HepG2 (cell line): ENCODE data around the gene SKA2. TPM values are rescaled to one million over a fixed set of nuclear protein-coding genes. Genes with fewer than 3 reads are reported as not detected.

Experiments
- E2F1 ChIP-seq: sonication (generic); formaldehyde crosslinking; IDR thresholded peaks from 2 replicates; pipeline ENCODE4 v1.5.0; 2020; ENCODE audit warnings: missing genetic modification reagents
- NFKB2 ChIP-seq: sonication (generic); formaldehyde crosslinking; IDR thresholded peaks from 2 replicates; pipeline ENCODE4 v1.4.0; 2020; ENCODE audit warnings: missing genetic modification reagents, borderline replicate concordance
- ZNF383 ChIP-seq: sonication (generic); formaldehyde crosslinking; IDR thresholded peaks from 2 replicates; pipeline ENCODE4 v1.4.0; 2020; ENCODE audit warnings: missing genetic modification reagents, mild to moderate bottlenecking, borderline replicate concordance
- polyA plus RNA-seq, 8 experiments: library from polyadenylated mRNA; depleted of rRNA in 3 of 8; stranded (reverse) in 7 of 8; unstranded in 1 of 8; fragments of >200 nt; fragmentation: Illumina TruSeq in 4 of 8; extraction: Trizol in 4 of 8; gene quantifications; 2 replicates each; pipeline versions ENCODE4 v1.2.1 to v1.2.3, GENCODE V29; 2011 to 2016; ENCODE audit warnings: low read depth in 4 of 8, missing spikeins in 1 of 8, mixed read lengths in 1 of 8; ENCODE audit not compliant: insufficient read depth in 1 of 8
- total RNA-seq, 5 experiments: library from RNA; depleted of rRNA; stranded (reverse); fragments of >200 nt; fragmentation: Illumina TruSeq; extraction: Trizol; gene quantifications; 2 replicates each; pipeline ENCODE4 v1.2.3, GENCODE V29; 2016; ENCODE audit warnings: low read depth in 1 of 5
- TF ChIP-seq, protein P1 (sequence below): sonication (generic); formaldehyde crosslinking; IDR thresholded peaks from 2 replicates; pipeline ENCODE4 v1.5.0; 2020; ENCODE audit warnings: mild to moderate bottlenecking, missing genetic modification reagents, borderline replicate concordance
- TF ChIP-seq, protein P2 (sequence below), 2 experiments: sonication (generic) in 1 of 2; formaldehyde crosslinking in 1 of 2; IDR thresholded peaks; 2 replicates each; pipeline versions ENCODE4 v1.6.1 to v1.9.0; 2014 to 2022; ENCODE audit warnings: antibody characterized with exemption in 1 of 2, borderline replicate concordance in 1 of 2, inconsistent platforms in 1 of 2, low read depth in 1 of 2, missing genetic modification reagents in 1 of 2

The SKA2 gene
- total and polyA plus RNA-seq, 2 of the 13 experiments (the other 11 are each of a cell fraction or from before 2014, with no cell fraction given) = 18.6 to 91.8 TPM

GRCh38 chr17:59186850-59187249, 31.9 kb upstream of the SKA2 start (continued):
- TF ChIP-seq, protein P1, sequence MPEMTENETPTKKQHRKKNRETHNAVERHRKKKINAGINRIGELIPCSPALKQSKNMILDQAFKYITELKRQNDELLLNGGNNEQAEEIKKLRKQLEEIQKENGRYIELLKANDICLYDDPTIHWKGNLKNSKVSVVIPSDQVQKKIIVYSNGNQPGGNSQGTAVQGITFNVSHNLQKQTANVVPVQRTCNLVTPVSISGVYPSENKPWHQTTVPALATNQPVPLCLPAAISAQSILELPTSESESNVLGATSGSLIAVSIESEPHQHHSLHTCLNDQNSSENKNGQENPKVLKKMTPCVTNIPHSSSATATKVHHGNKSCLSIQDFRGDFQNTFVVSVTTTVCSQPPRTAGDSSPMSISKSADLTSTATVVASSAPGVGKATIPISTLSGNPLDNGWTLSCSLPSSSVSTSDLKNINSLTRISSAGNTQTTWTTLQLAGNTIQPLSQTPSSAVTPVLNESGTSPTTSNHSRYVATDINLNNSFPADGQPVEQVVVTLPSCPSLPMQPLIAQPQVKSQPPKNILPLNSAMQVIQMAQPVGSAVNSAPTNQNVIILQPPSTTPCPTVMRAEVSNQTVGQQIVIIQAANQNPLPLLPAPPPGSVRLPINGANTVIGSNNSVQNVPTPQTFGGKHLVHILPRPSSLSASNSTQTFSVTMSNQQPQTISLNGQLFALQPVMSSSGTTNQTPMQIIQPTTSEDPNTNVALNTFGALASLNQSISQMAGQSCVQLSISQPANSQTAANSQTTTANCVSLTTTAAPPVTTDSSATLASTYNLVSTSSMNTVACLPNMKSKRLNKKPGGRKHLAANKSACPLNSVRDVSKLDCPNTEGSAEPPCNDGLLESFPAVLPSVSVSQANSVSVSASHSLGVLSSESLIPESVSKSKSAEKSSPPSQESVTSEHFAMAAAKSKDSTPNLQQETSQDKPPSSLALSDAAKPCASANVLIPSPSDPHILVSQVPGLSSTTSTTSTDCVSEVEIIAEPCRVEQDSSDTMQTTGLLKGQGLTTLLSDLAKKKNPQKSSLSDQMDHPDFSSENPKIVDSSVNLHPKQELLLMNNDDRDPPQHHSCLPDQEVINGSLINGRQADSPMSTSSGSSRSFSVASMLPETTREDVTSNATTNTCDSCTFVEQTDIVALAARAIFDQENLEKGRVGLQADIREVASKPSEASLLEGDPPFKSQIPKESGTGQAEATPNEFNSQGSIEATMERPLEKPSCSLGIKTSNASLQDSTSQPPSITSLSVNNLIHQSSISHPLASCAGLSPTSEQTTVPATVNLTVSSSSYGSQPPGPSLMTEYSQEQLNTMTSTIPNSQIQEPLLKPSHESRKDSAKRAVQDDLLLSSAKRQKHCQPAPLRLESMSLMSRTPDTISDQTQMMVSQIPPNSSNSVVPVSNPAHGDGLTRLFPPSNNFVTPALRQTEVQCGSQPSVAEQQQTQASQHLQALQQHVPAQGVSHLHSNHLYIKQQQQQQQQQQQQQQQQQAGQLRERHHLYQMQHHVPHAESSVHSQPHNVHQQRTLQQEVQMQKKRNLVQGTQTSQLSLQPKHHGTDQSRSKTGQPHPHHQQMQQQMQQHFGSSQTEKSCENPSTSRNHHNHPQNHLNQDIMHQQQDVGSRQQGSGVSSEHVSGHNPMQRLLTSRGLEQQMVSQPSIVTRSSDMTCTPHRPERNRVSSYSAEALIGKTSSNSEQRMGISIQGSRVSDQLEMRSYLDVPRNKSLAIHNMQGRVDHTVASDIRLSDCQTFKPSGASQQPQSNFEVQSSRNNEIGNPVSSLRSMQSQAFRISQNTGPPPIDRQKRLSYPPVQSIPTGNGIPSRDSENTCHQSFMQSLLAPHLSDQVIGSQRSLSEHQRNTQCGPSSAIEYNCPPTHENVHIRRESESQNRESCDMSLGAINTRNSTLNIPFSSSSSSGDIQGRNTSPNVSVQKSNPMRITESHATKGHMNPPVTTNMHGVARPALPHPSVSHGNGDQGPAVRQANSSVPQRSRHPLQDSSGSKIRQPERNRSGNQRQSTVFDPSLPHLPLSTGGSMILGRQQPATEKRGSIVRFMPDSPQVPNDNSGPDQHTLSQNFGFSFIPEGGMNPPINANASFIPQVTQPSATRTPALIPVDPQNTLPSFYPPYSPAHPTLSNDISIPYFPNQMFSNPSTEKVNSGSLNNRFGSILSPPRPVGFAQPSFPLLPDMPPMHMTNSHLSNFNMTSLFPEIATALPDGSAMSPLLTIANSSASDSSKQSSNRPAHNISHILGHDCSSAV (CRISPR knock-in tag) = no peak
- TF ChIP-seq NFKB2 (CRISPR knock-in tag) = no peak
- TF ChIP-seq, protein P2, sequence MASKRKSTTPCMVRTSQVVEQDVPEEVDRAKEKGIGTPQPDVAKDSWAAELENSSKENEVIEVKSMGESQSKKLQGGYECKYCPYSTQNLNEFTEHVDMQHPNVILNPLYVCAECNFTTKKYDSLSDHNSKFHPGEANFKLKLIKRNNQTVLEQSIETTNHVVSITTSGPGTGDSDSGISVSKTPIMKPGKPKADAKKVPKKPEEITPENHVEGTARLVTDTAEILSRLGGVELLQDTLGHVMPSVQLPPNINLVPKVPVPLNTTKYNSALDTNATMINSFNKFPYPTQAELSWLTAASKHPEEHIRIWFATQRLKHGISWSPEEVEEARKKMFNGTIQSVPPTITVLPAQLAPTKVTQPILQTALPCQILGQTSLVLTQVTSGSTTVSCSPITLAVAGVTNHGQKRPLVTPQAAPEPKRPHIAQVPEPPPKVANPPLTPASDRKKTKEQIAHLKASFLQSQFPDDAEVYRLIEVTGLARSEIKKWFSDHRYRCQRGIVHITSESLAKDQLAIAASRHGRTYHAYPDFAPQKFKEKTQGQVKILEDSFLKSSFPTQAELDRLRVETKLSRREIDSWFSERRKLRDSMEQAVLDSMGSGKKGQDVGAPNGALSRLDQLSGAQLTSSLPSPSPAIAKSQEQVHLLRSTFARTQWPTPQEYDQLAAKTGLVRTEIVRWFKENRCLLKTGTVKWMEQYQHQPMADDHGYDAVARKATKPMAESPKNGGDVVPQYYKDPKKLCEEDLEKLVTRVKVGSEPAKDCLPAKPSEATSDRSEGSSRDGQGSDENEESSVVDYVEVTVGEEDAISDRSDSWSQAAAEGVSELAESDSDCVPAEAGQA (IDR thresholded peaks at IDR 0.05; ENCODE audit: low read depth) = no peak
- TF ChIP-seq, protein P2 (CRISPR knock-in tag; IDR thresholded peaks at IDR 0.05; ENCODE audit: borderline replicate concordance) = no peak
- no peak for TF ChIP-seq E2F1 (CRISPR knock-in tag)
- no peak for TF ChIP-seq ZNF383 (CRISPR knock-in tag)
